NB4 (cell line): ENCODE measurements around the gene GRIK3.

Experiments used
- MYC ChIP-seq: IDR thresholded peaks from 2 replicates; pipeline ENCODE4 v1.6.1; 2011; ENCODE audit warnings: low read depth, low read length
- POLR2A ChIP-seq: IDR thresholded peaks from 2 replicates; pipeline ENCODE4 v1.6.1; 2011; ENCODE audit warnings: mild to moderate bottlenecking; ENCODE audit not compliant: insufficient read length; ENCODE audit errors: extremely low read depth
- TF ChIP-seq, protein P1 (sequence below): IDR thresholded peaks from one replicate; pipeline ENCODE4 v1.5.1; 2012; ENCODE audit warnings: low read depth, low read length

DNA sequence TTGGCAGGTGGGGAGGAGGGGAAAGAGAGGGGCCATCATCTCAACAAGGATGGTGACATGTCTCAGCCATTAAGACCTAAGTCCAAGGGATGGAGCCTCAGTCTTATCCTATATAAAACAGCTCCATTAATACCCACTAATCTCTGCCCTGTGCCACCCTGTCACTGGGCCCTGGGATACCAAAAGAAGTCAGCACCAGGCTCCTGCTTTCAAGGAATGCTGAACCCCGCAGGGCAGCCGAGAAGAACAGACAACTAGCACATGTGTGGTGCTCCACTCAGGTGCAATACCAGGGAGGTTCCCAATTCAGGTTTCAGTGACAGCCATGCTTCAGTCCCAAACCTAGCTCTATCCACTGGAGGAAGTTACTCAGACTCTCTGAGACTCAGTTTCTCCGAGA lies 128.4 kb downstream of the GRIK3 start:
- TF ChIP-seq, protein P1, sequence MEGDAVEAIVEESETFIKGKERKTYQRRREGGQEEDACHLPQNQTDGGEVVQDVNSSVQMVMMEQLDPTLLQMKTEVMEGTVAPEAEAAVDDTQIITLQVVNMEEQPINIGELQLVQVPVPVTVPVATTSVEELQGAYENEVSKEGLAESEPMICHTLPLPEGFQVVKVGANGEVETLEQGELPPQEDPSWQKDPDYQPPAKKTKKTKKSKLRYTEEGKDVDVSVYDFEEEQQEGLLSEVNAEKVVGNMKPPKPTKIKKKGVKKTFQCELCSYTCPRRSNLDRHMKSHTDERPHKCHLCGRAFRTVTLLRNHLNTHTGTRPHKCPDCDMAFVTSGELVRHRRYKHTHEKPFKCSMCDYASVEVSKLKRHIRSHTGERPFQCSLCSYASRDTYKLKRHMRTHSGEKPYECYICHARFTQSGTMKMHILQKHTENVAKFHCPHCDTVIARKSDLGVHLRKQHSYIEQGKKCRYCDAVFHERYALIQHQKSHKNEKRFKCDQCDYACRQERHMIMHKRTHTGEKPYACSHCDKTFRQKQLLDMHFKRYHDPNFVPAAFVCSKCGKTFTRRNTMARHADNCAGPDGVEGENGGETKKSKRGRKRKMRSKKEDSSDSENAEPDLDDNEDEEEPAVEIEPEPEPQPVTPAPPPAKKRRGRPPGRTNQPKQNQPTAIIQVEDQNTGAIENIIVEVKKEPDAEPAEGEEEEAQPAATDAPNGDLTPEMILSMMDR = no peak
- TF ChIP-seq MYC (no peak), POLR2A (no peak)
